Smooth muscle cell (in vitro differentiated cells): ENCODE measurements around the gene MS4A13. TPM values are rescaled to one million over a fixed set of nuclear protein-coding genes. Genes with fewer than 3 reads are reported as not detected.

Experiments used
- DNase-seq: peaks from one replicate; lab custom pipeline; 2025; ENCODE audit not compliant: unreplicated experiment; lab: John Stamatoyannopoulos, UW
- H2AFZ ChIP-seq: fragments of 200-600 bp; sonication (generic); 2 replicates; pipeline ENCODE4 v1.6.0; 2016; ENCODE audit warnings: antibody characterized with exemption, low read depth, mild to moderate bottlenecking
- H3F3A ChIP-seq: fragments of 200-600 bp; sonication (generic); 2 replicates; pipeline ENCODE4 v1.6.0; 2017; ENCODE audit warnings: antibody characterized with exemption, low read depth
- H3K27ac ChIP-seq: fragments of 200-600 bp; sonication (generic); 2 replicates; pipeline ENCODE4 v1.5.1; 2016; ENCODE audit warnings: low read depth, mild to moderate bottlenecking
- H3K27me3 ChIP-seq: fragments of 200-600 bp; sonication (generic); 2 replicates; pipeline ENCODE4 v1.6.1; 2016; ENCODE audit warnings: low read depth, mild to moderate bottlenecking
- H3K36me3 ChIP-seq: fragments of 200-600 bp; sonication (generic); 2 replicates; pipeline ENCODE4 v1.5.1; 2016; ENCODE audit warnings: low read depth
- H3K4me1 ChIP-seq: fragments of 200-600 bp; sonication (generic); 2 replicates; pipeline ENCODE4 v1.5.1; 2016; ENCODE audit warnings: low read depth
- H3K4me2 ChIP-seq: fragments of 200-600 bp; sonication (generic); 2 replicates; pipeline ENCODE4 v1.6.0; 2016; ENCODE audit warnings: mild to moderate bottlenecking
- H3K4me3 ChIP-seq: fragments of 200-600 bp; sonication (generic); 2 replicates; pipeline ENCODE4 v1.5.1; 2016; ENCODE audit warnings: mild to moderate bottlenecking
- H3K79me2 ChIP-seq: fragments of 200-600 bp; sonication (generic); 2 replicates; pipeline ENCODE4 v1.6.0; 2016; ENCODE audit warnings: low read depth, mild to moderate bottlenecking
- H3K9ac ChIP-seq: fragments of 200-600 bp; sonication (generic); 2 replicates; pipeline ENCODE4 v1.6.0; 2016; ENCODE audit warnings: low read depth
- H3K9me3 ChIP-seq: fragments of 200-600 bp; sonication (generic); replicated peaks from 2 replicates; pipeline ENCODE4 v1.5.1; 2016; ENCODE audit warnings: low read depth
- H4K20me1 ChIP-seq: fragments of 200-600 bp; sonication (generic); 2 replicates; pipeline ENCODE4 v1.6.0; 2016; ENCODE audit warnings: low read depth
- CTCF ChIP-seq: fragments of 200-600 bp; sonication (generic); IDR thresholded peaks from 2 replicates; pipeline ENCODE4 v1.5.1; 2017; ENCODE audit warnings: borderline replicate concordance, mild to moderate bottlenecking, antibody characterized with exemption; ENCODE audit not compliant: insufficient read depth, poor library complexity, severe bottlenecking
- WGBS: methylation state at CpG from one replicate; pipeline ENCODE4 v1.1.7; 2016; ENCODE audit warnings: low lambda C conversion rate; 5-methylcytosine and 5-hydroxymethylcytosine counted together
- polyA plus RNA-seq: library from polyadenylated mRNA; unstranded; fragments of >200 nt; fragmentation: Nextera tagmentation; extraction: Ambion mirVana; gene quantifications from 2 replicates; pipeline ENCODE4 v1.2.1, GENCODE V29; 2016
- total RNA-seq: library from RNA; depleted of rRNA; stranded (reverse); fragments of >200 nt; gene quantifications from 2 replicates; pipeline ENCODE4 v1.2.3, GENCODE V29; 2014

The MS4A13 gene
- total and polyA plus RNA-seq, 2 experiments from 2014 or later: not detected

DNA sequence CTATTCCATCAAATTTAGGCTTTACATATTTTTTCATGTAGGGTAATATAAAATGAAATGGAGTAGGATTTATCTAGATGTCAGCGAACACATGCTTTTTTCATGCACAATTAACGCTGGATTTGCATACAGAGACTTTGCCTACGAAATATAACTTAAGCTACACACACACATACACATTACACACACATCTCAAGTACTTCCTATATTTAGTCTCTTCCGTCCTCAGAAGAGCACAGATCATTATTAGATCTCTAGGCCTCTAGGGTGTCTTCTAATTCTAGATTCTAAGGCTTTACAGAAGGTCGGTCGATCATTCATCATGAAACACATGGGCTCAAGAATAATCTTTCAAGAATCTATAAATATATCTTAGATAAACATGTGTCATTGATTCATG is 3.8 kb upstream of the MS4A13 start:
- Histone ChIP-seq H3K27ac (no peak overlapping the region), H3K9ac (no peak overlapping the region), H3F3A (no peaks in the 10 kb centered on the region), H3K36me3 (no peaks in the 10 kb centered on the region), H3K79me2 (no peaks in the 10 kb centered on the region), H3K4me2 (no peak overlapping the region), H3K4me1 (no peaks in the 10 kb centered on the region), H2AFZ (no peak overlapping the region), H3K4me3 (no peak overlapping the region), H3K9me3 (no peaks in the 10 kb centered on the region), H3K27me3 (no peaks in the 10 kb centered on the region), H4K20me1 (no peaks in the 10 kb centered on the region)
- no peak for DNase-seq
- no peak for TF ChIP-seq CTCF
- 65% methylated on average over 6 of the region's 6 CpGs for WGBS

GRCh38 chr11:60512651-60513225 is 2.5 kb upstream of the MS4A13 start:
- no peaks in the 10 kb centered on the region for H3F3A ChIP-seq
- TF ChIP-seq CTCF: no peak
- H3K36me3 ChIP-seq: no peaks in the 10 kb centered on the region
- no peak overlapping the region for H3K4me2 ChIP-seq
- no peak overlapping the region for H3K9ac ChIP-seq
- H3K79me2 ChIP-seq: no peaks in the 10 kb centered on the region
- H3K27me3 ChIP-seq: no peaks in the 10 kb centered on the region
- H2AFZ ChIP-seq: no peak overlapping the region
- no peak overlapping the region for H3K4me3 ChIP-seq
- no peak overlapping the region for H3K27ac ChIP-seq
- no peaks in the 10 kb centered on the region for H3K9me3 ChIP-seq
- no peaks in the 10 kb centered on the region for H3K4me1 ChIP-seq
- 73% methylated on average over 3 of the region's 3 CpGs for WGBS
- DNase-seq: no peak
- H4K20me1 ChIP-seq: no peaks in the 10 kb centered on the region

DNA sequence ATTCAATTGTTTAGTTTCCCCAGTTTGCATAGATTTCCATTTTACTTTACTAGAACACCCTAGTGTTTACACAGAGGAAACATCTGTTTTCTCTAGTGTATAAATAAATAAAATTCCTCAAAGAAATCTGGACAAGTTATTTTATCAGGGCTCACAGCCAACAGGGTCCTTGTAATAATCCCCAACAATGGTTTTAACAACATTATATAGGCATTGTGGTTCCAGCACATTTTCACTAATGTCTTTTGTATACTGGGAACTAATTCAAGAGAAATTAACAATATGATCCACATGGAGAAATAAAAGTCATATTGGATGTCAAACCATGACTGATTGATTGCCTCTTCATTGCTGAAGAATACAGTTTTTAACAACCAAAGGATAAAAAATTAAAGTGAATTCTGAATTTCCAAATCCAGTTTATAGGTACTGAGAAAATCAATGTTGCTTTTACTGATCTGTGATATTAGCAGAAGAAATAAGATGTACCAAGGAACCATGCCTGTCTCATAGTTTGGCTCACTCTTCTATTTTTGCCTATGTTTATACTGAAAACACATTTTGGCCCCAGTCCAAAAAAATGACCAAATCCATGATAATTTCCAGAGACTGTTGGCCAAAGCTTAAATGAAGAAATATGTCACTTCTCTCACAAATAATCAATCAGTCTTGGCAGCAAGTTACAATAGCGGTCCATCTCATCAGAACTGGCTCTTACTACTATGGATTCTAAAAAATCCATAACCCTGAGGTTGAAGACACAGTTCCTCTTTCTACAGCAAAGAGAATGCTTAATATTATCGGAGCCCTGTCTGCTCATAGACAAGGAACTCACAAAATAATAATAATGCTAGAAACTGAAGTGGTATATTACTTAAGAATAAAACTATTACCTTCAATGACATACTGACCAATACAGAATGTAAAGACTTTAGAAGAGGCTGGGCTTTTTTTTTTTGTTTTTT is 1.4 kb upstream of the MS4A13 start:
- Histone ChIP-seq H3K9ac (no peak overlapping the region), H3K27ac (no peak overlapping the region), H3K4me3 (no peak overlapping the region), H4K20me1 (no peaks in the 10 kb centered on the region), H3K36me3 (no peaks in the 10 kb centered on the region), H3K79me2 (no peaks in the 10 kb centered on the region), H3K4me2 (no peak overlapping the region), H3K4me1 (no peaks in the 10 kb centered on the region), H2AFZ (no peak overlapping the region), H3F3A (no peaks in the 10 kb centered on the region), H3K27me3 (no peaks in the 10 kb centered on the region), H3K9me3 (no peaks in the 10 kb centered on the region)
- 81% methylated on average over 2 of the region's 2 CpGs for WGBS
- TF ChIP-seq CTCF: no peak
- no peak for DNase-seq

DNA sequence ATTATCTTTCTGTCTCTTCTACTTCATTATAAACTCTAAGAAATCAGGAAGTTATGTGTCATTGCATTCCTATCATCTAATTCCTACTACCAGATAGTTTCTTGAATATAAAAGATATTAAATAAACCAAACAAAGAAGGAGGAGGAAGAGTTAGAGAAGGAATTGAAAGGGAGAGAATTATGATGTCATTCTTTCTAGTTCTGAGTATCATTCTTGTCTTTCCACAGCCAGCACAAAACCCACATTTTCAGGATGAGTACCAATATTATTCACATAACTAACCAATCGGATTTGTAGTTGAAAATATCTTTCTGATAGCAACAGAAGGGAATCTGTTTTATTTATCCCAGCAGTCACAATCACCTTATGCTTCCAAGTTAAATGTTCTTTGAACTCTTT is 13.3 kb downstream of the MS4A13 start:
- WGBS: 44% methylated on average over 1 of the region's 1 CpG
- no peak overlapping the region for H3K4me2 ChIP-seq
- no peak overlapping the region for H3K27ac ChIP-seq
- H3K27me3 ChIP-seq: no peaks in the 10 kb centered on the region
- no peaks in the 10 kb centered on the region for H4K20me1 ChIP-seq
- H3K9ac ChIP-seq: no peak overlapping the region
- H3K36me3 ChIP-seq: no peaks in the 10 kb centered on the region
- no peak overlapping the region for H2AFZ ChIP-seq
- no peaks in the 10 kb centered on the region for H3K4me1 ChIP-seq
- H3K79me2 ChIP-seq: no peaks in the 10 kb centered on the region
- H3F3A ChIP-seq: no peaks in the 10 kb centered on the region
- DNase-seq: no peak
- no peaks in the 10 kb centered on the region for H3K9me3 ChIP-seq
- TF ChIP-seq CTCF: no peak
- H3K4me3 ChIP-seq: no peak overlapping the region
